HuH-7 (cell line): ENCODE measurements around the gene RNF223.
"Not testable (repeated sequence)": the region's sequence is repeated elsewhere in the genome, so short reads cannot be mapped to it uniquely, and the experiment has no call there.

Experiments
- DNase-seq: peaks from one replicate; pipeline ENCODE4 v3.0.0; 2011; ENCODE audit warnings: low spot score

Gene RNF223

GRCh38 chr1:1045129-1045528 is 29.0 kb downstream of the RNF223 start:
- DNase-seq, result no peak

- DNase-seq, result no peak
Observed at GRCh38 chr1:1044455-1045078, 29.5 kb downstream of the RNF223 start.

- DNase-seq, result no peak
Observed at GRCh38 chr1:1043921-1044320, 30.2 kb downstream of the RNF223 start.

GRCh38 chr1:1043411-1043810 is 30.7 kb downstream of the RNF223 start:
- DNase-seq, result no peak

GRCh38 chr1:1042835-1043234 is 31.3 kb downstream of the RNF223 start:
- DNase-seq, result no peak

- DNase-seq, result no peak
Observed at GRCh38 chr1:1041873-1042272, 32.2 kb downstream of the RNF223 start.

- no peak for DNase-seq
Observed at GRCh38 chr1:1041092-1041523, 33.0 kb downstream of the RNF223 start.

- peak; percentile 94 for DNase-seq
Observed at GRCh38 chr1:1040004-1040991, 33.8 kb downstream of the RNF223 start.

- DNase-seq, result no peak
Observed at GRCh38 chr1:1039145-1039910, 34.8 kb downstream of the RNF223 start.

- DNase-seq, result no peak
Observed at GRCh38 chr1:1038694-1039093, 35.4 kb downstream of the RNF223 start.

GRCh38 chr1:1037366-1038327 is 36.5 kb downstream of the RNF223 start:
- DNase-seq, result no peak

GRCh38 chr1:1035291-1035943 is 38.7 kb downstream of the RNF223 start:
- DNase-seq, result no peak

- DNase-seq, result no peak
Observed at GRCh38 chr1:1034439-1034781, 39.7 kb downstream of the RNF223 start.

- DNase-seq, result no peak
Observed at GRCh38 chr1:1033731-1034438, 40.2 kb downstream of the RNF223 start.

GRCh38 chr1:1033009-1033587 is 41.0 kb downstream of the RNF223 start:
- no peak for DNase-seq

GRCh38 chr1:1032424-1032823 is 41.7 kb downstream of the RNF223 start:
- no peak for DNase-seq

GRCh38 chr1:1031659-1032235 is 42.4 kb downstream of the RNF223 start:
- no peak for DNase-seq

GRCh38 chr1:1030867-1031658 is 43.0 kb downstream of the RNF223 start:
- DNase-seq, result not testable (repeated sequence)

GRCh38 chr1:1027791-1028190 is 46.3 kb downstream of the RNF223 start:
- no peak for DNase-seq
